ENCODE results near the gene SYNJ2.

Gene SYNJ2

GRCh38 chr6:157955675-157956074, 26.0 kb upstream of the SYNJ2 start:
- H3K4me1 ChIP-seq, result no peaks in the 10 kb centered on the region
- H3K27me3 ChIP-seq, result no peaks in the 10 kb centered on the region
- no peak overlapping the region for H3K4me3 ChIP-seq (ENCODE audit: low read depth, low read length)
- DNase-seq, result no peak
- peaks cover 5% of the 10 kb centered on the region for H3K9me3 ChIP-seq
- TF ChIP-seq CTCF (IDR thresholded peaks at IDR 0.05; ENCODE audit: low read depth, low read length), result no peak
- no peaks in the 10 kb centered on the region for H3K36me3 ChIP-seq

- TF ChIP-seq CTCF (IDR thresholded peaks at IDR 0.05; ENCODE audit: low read depth, low read length), result no peak
- Histone ChIP-seq H3K36me3 (no peaks in the 10 kb centered on the region), H3K4me1 (no peaks in the 10 kb centered on the region), H3K4me3 (ENCODE audit: low read depth, low read length) (no peak overlapping the region), H3K9me3 (peaks cover 5% of the 10 kb centered on the region), H3K27me3 (no peaks in the 10 kb centered on the region)
- DNase-seq, result no peak
Measured at GRCh38 chr6:157956171-157956730, 25.4 kb upstream of the SYNJ2 start.

- Histone ChIP-seq H3K9me3 (peaks cover 5% of the 10 kb centered on the region), H3K4me3 (ENCODE audit: low read depth, low read length) (no peak overlapping the region), H3K27me3 (no peaks in the 10 kb centered on the region), H3K4me1 (no peaks in the 10 kb centered on the region), H3K36me3 (no peaks in the 10 kb centered on the region)
- TF ChIP-seq CTCF (IDR thresholded peaks at IDR 0.05; ENCODE audit: low read depth, low read length), result no peak
- no peak for DNase-seq
Measured at GRCh38 chr6:157959451-157960227, 22.0 kb upstream of the SYNJ2 start.

GRCh38 chr6:157961153-157961831, 20.4 kb upstream of the SYNJ2 start:
- no peak for TF ChIP-seq CTCF (IDR thresholded peaks at IDR 0.05; ENCODE audit: low read depth, low read length)
- H3K4me3 ChIP-seq (ENCODE audit: low read depth, low read length), result no peak overlapping the region
- H3K9me3 ChIP-seq, result peaks cover 5% of the 10 kb centered on the region
- DNase-seq, result no peak
- H3K27me3 ChIP-seq, result no peaks in the 10 kb centered on the region
- H3K36me3 ChIP-seq, result no peaks in the 10 kb centered on the region
- H3K4me1 ChIP-seq, result no peaks in the 10 kb centered on the region

GRCh38 chr6:157961832-157962575, 19.7 kb upstream of the SYNJ2 start:
- Histone ChIP-seq H3K4me3 (ENCODE audit: low read depth, low read length) (no peak overlapping the region), H3K36me3 (no peaks in the 10 kb centered on the region), H3K9me3 (peaks cover 5% of the 10 kb centered on the region), H3K4me1 (no peaks in the 10 kb centered on the region), H3K27me3 (no peaks in the 10 kb centered on the region)
- no peak for TF ChIP-seq CTCF (IDR thresholded peaks at IDR 0.05; ENCODE audit: low read depth, low read length)
- DNase-seq, result no peak

All from BE2C (cell line).